Neural progenitor cell (in vitro differentiated cells): ENCODE results near the gene TP63. TPM values are rescaled to one million over a fixed set of nuclear protein-coding genes. Genes with fewer than 3 reads are reported as not detected.

Source experiments
- DNase-seq: peaks from one replicate; pipeline ENCODE4 v3.0.0-alpha.2; 2016; ENCODE audit warnings: low spot score
- H2AFZ ChIP-seq: fragments of 200-600 bp; sonication (generic); replicated peaks from 2 replicates; pipeline ENCODE4 v1.6.1; 2016; ENCODE audit warnings: antibody characterized with exemption
- H3F3A ChIP-seq: fragments of 200-600 bp; sonication (generic); 2 replicates; pipeline ENCODE4 v1.6.1; 2016; ENCODE audit warnings: antibody characterized with exemption, low read depth
- H3K27ac ChIP-seq: fragments of 200-600 bp; sonication (generic); 2 replicates; pipeline ENCODE4 v1.5.1; 2016; ENCODE audit warnings: mild to moderate bottlenecking
- H3K27me3 ChIP-seq: fragments of 200-600 bp; sonication (generic); 2 replicates; pipeline ENCODE4 v1.6.1; 2016; ENCODE audit warnings: mild to moderate bottlenecking, moderate library complexity
- H3K36me3 ChIP-seq: fragments of 200-600 bp; sonication (generic); 2 replicates; pipeline ENCODE4 v1.5.1; 2016
- H3K4me1 ChIP-seq: fragments of 200-600 bp; sonication (generic); 2 replicates; pipeline ENCODE4 v1.6.1; 2016; ENCODE audit warnings: mixed run types
- H3K4me2 ChIP-seq: fragments of 200-600 bp; sonication (generic); 2 replicates; pipeline ENCODE4 v1.6.1; 2016
- H3K4me3 ChIP-seq: fragments of 200-600 bp; sonication (generic); 2 replicates; pipeline ENCODE4 v1.5.1; 2016
- H3K79me2 ChIP-seq: fragments of 200-600 bp; sonication (generic); 2 replicates; pipeline ENCODE4 v1.6.1; 2016; ENCODE audit warnings: low read depth
- H3K9ac ChIP-seq: fragments of 200-600 bp; sonication (generic); 2 replicates; pipeline ENCODE4 v1.6.1; 2016
- H3K9me3 ChIP-seq: fragments of 200-600 bp; sonication (generic); 2 replicates; pipeline ENCODE4 v1.5.1; 2016; ENCODE audit warnings: low read depth
- H4K20me1 ChIP-seq: fragments of 200-600 bp; sonication (generic); 2 replicates; pipeline ENCODE4 v1.6.1; 2016; ENCODE audit warnings: low read depth
- H3K27ac Mint-ChIP-seq: 3 replicates; pipeline ENCODE4 v1.8.0; 2021; ENCODE audit warnings: mixed read lengths
- H3K27me3 Mint-ChIP-seq: 2 replicates; pipeline ENCODE4 v1.8.0; 2022; ENCODE audit warnings: low read depth, mild to moderate bottlenecking, inconsistent platforms, moderate library complexity, mixed read lengths; ENCODE audit not compliant: insufficient read depth
- H3K36me3 Mint-ChIP-seq: 3 replicates; pipeline ENCODE4 v1.8.0; 2021; ENCODE audit warnings: mixed read lengths
- H3K4me1 Mint-ChIP-seq: 3 replicates; pipeline ENCODE4 v1.8.0; 2021; ENCODE audit warnings: mixed read lengths
- H3K4me3 Mint-ChIP-seq: 3 replicates; pipeline ENCODE4 v1.8.0; 2021; ENCODE audit warnings: mild to moderate bottlenecking, moderate library complexity, mixed read lengths
- H3K9me3 Mint-ChIP-seq: 3 replicates; pipeline ENCODE4 v1.8.0; 2020; ENCODE audit warnings: mixed read lengths
- EZH2 ChIP-seq: fragments of 200-600 bp; sonication (generic); IDR thresholded peaks from 2 replicates; pipeline ENCODE4 v1.6.1; 2017; ENCODE audit warnings: antibody characterized with exemption, mild to moderate bottlenecking, moderate library complexity
- EZH2phosphoT487 ChIP-seq: fragments of 200-600 bp; sonication (generic); IDR thresholded peaks from 2 replicates; pipeline ENCODE4 v1.6.1; 2017; ENCODE audit warnings: antibody characterized with exemption
- total RNA-seq: library from RNA; depleted of rRNA; stranded (reverse); fragments of >200 nt; gene quantifications from 2 replicates; pipeline ENCODE4 v1.2.3, GENCODE V29; 2015; ENCODE audit warnings: low replicate concordance
- TF ChIP-seq, protein P1 (sequence below): fragments of 200-600 bp; sonication (generic); IDR thresholded peaks from 2 replicates; pipeline ENCODE4 v1.5.1; 2017; ENCODE audit warnings: antibody characterized with exemption, mild to moderate bottlenecking

The TP63 gene
- total RNA-seq, 1 donor from 2014 or later = 0.62 TPM

DNA sequence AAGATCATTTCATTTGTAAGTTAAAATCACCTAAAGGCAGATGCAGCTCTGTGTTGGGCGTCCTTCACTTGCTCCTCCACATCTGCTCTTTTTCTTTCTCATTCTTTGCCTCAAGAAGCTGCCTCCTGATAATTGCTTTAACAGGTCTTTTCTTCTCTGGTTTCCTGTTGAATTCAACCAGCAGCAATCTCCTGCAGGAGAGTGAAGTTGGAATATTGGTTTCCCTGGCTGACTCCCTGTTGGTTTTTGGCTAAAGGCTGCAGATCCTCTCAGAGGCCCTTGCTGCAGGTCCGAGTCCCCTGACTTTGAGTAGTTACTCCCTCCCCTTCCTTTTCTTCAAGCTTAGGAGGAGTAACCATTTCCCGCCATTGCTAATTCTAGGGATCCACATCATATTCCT, 4.2 kb downstream of the TP63 start:
- no peaks in the 10 kb centered on the region for H3K36me3 ChIP-seq
- no peak overlapping the region for H3K9ac ChIP-seq
- Mint-ChIP-seq H3K36me3 (no peaks in the 10 kb centered on the region), H3K4me3 (no peak overlapping the region), H3K4me1 (no peaks in the 10 kb centered on the region), H3K9me3 (no peaks in the 10 kb centered on the region), H3K27ac (no peak overlapping the region), H3K27me3 (peaks cover 2% of the 10 kb centered on the region)
- TF ChIP-seq EZH2phosphoT487 (no peak), EZH2 (no peak)
- TF ChIP-seq, protein P1, sequence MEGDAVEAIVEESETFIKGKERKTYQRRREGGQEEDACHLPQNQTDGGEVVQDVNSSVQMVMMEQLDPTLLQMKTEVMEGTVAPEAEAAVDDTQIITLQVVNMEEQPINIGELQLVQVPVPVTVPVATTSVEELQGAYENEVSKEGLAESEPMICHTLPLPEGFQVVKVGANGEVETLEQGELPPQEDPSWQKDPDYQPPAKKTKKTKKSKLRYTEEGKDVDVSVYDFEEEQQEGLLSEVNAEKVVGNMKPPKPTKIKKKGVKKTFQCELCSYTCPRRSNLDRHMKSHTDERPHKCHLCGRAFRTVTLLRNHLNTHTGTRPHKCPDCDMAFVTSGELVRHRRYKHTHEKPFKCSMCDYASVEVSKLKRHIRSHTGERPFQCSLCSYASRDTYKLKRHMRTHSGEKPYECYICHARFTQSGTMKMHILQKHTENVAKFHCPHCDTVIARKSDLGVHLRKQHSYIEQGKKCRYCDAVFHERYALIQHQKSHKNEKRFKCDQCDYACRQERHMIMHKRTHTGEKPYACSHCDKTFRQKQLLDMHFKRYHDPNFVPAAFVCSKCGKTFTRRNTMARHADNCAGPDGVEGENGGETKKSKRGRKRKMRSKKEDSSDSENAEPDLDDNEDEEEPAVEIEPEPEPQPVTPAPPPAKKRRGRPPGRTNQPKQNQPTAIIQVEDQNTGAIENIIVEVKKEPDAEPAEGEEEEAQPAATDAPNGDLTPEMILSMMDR = no peak
- no peaks in the 10 kb centered on the region for H3K79me2 ChIP-seq
- H2AFZ ChIP-seq = peak overlapping the region; percentile 80
- no peak overlapping the region for H3K4me3 ChIP-seq
- H3K27ac ChIP-seq = peak overlapping the region; percentile 75
- H3K4me2 ChIP-seq = peak overlapping the region; percentile 11
- peaks cover 10% of the 10 kb centered on the region for H3F3A ChIP-seq
- peak; percentile 40 for DNase-seq
- no peaks in the 10 kb centered on the region for H4K20me1 ChIP-seq
- H3K4me1 ChIP-seq = peaks cover 16% of the 10 kb centered on the region
- H3K27me3 ChIP-seq = no peaks in the 10 kb centered on the region
- no peaks in the 10 kb centered on the region for H3K9me3 ChIP-seq

DNA sequence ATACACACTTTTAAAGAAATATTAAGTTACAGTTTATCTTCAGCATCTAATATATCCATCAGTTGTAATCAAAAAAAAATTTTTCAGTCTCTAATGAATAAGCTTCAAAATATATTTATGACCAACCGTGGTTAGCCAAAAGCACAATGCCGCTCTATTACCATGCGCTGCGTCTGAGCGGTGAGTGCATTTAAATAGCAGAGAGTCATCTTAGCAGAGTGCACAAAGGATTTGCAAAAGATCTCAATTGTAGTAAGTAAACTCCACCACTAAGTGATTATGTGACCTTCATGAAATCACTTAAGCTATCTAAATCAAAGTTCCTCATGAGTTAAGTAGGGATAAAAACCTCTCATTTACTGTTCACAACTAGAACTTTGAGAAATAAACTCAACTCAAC, 4.9 kb downstream of the TP63 start:
- TF ChIP-seq, protein P1 = no peak
- no peak for TF ChIP-seq EZH2phosphoT487
- peak; percentile 39 for TF ChIP-seq EZH2
- Histone ChIP-seq H4K20me1 (no peaks in the 10 kb centered on the region), H3K79me2 (no peaks in the 10 kb centered on the region), H3K4me2 (no peak overlapping the region), H3K9me3 (no peaks in the 10 kb centered on the region), H3K4me3 (no peak overlapping the region), H3K27me3 (no peaks in the 10 kb centered on the region), H3K36me3 (no peaks in the 10 kb centered on the region), H3K27ac (no peak overlapping the region), H2AFZ (no peak overlapping the region), H3F3A (peaks cover 10% of the 10 kb centered on the region), H3K4me1 (peaks cover 16% of the 10 kb centered on the region), H3K9ac (no peak overlapping the region)
- Mint-ChIP-seq H3K4me3 (no peak overlapping the region), H3K9me3 (no peaks in the 10 kb centered on the region), H3K27me3 (peaks cover 2% of the 10 kb centered on the region), H3K27ac (no peak overlapping the region), H3K4me1 (no peaks in the 10 kb centered on the region), H3K36me3 (no peaks in the 10 kb centered on the region)
- no peak for DNase-seq

DNA sequence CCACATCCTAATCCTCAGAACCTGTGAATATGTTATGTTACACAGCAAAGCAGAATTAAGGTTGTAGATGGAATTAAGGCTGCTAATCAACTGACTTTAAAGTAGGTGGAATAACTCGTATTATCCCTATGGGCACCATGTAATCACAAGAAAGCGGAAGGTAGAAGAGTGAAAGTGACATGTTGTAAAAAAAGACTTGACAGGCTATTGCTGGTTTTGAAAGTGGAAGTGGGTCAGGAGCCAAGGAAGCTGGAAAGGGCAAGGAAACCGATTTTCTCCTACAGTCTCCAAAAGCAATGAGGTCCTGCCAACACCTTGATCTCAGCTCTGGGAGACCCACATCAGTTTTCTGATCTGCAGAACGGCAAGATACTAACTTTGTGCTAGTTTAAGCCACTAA, 6.6 kb downstream of the TP63 start:
- Histone ChIP-seq H3F3A (peaks cover 10% of the 10 kb centered on the region), H3K9ac (no peak overlapping the region), H3K4me3 (no peak overlapping the region), H2AFZ (no peak overlapping the region), H3K27me3 (no peaks in the 10 kb centered on the region), H3K36me3 (no peaks in the 10 kb centered on the region), H3K27ac (no peak overlapping the region), H4K20me1 (no peaks in the 10 kb centered on the region), H3K79me2 (no peaks in the 10 kb centered on the region), H3K4me1 (peaks cover 16% of the 10 kb centered on the region), H3K4me2 (no peak overlapping the region), H3K9me3 (no peaks in the 10 kb centered on the region)
- Mint-ChIP-seq H3K9me3 (no peaks in the 10 kb centered on the region), H3K36me3 (no peaks in the 10 kb centered on the region), H3K27me3 (peaks cover 2% of the 10 kb centered on the region), H3K27ac (no peak overlapping the region), H3K4me1 (no peaks in the 10 kb centered on the region), H3K4me3 (no peak overlapping the region)
- no peak for TF ChIP-seq EZH2phosphoT487
- TF ChIP-seq EZH2 = no peak
- TF ChIP-seq, protein P1 = no peak
- no peak for DNase-seq
